HG03342 (cell line): ENCODE data around the gene GRK4.
A peak's percentile ranks its signal among the peaks of the same experiment; 100 is the strongest.
"Not testable (repeated sequence)": the region's sequence is repeated elsewhere in the genome, so short reads cannot be mapped to it uniquely, and the experiment has no call there.

Experiments
- ATAC-seq: cut with Tn5 transposase; IDR thresholded peaks from one replicate; pipeline ENCODE4 v1.9.1; 2021; ENCODE audit warnings: mild to moderate bottlenecking, moderate library complexity; ENCODE audit not compliant: unreplicated experiment

The GRK4 gene

DNA sequence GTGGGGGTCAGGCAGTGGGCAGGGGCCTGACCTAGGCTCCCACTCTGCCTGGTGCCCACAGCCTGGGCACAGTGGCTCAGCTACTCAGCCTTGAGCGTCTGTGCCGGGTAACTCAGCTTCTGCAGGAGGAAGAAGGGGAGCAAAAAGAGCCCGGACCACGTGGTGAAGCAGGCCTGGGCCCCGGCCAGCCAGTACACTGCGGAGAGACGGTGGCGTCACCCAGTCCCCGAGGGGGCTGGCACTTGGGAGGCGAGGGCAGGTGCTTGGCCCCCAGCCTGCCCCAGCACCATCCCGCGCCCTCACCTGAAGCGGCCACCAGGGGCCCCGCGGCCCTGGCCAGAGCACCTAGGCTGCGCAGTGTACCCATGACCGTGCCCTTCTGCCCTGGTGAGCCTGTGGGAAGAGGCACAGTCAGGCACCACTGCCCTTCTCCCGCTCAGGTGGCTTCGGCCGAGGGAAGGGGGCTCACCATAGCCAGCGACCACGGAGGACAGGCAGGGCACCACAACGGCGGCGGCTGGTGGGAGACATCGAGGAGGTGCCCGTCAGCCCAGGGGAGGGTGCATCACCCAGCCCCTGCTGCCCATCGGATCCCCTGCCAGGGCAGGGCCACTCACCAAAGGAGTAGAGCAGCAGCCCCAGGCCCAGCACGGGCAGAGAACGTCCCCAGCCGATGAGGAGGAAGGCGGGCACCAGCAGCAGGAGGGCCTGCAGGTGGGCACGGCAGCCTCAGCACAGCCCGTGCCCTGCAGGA is 32.4 kb upstream of the GRK4 start:
- ATAC-seq, result no peak

GRCh38 chr4:2931512-2932301 is 31.7 kb upstream of the GRK4 start:
- ATAC-seq, result peak; percentile 53

- no peak for ATAC-seq
These were observed 30.9 kb upstream of the GRK4 start for GRCh38 chr4:2932321-2932950.

GRCh38 chr4:2932951-2933565 is 30.3 kb upstream of the GRK4 start:
- no peak for ATAC-seq

DNA sequence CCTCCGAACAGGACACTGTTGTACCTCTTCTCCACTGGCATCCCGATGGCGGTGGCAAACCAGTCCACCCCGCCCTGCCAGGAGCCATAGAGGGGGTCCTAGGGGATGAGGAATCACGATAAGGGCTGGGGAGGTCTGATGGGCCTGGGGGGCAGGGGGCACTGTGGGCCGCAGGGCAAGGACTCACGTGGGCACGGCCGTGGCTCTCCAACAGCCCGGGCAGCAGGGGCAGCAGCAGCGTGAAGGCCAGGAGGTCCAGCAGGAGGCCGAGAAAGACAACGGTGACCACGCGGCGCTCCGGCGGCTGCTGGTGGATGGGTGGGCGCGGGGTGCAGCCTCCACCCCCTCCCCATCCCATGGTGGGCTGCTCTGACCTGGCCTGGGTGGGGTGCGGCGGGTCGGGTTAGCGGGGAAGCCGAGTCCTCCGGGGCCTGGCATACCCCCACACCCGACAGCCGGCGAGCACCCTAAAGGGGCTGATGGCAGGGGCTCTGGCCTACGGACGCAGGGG is 29.8 kb upstream of the GRK4 start:
- no peak for ATAC-seq

GRCh38 chr4:2934077-2934812 is 29.1 kb upstream of the GRK4 start:
- ATAC-seq, result no peak

DNA sequence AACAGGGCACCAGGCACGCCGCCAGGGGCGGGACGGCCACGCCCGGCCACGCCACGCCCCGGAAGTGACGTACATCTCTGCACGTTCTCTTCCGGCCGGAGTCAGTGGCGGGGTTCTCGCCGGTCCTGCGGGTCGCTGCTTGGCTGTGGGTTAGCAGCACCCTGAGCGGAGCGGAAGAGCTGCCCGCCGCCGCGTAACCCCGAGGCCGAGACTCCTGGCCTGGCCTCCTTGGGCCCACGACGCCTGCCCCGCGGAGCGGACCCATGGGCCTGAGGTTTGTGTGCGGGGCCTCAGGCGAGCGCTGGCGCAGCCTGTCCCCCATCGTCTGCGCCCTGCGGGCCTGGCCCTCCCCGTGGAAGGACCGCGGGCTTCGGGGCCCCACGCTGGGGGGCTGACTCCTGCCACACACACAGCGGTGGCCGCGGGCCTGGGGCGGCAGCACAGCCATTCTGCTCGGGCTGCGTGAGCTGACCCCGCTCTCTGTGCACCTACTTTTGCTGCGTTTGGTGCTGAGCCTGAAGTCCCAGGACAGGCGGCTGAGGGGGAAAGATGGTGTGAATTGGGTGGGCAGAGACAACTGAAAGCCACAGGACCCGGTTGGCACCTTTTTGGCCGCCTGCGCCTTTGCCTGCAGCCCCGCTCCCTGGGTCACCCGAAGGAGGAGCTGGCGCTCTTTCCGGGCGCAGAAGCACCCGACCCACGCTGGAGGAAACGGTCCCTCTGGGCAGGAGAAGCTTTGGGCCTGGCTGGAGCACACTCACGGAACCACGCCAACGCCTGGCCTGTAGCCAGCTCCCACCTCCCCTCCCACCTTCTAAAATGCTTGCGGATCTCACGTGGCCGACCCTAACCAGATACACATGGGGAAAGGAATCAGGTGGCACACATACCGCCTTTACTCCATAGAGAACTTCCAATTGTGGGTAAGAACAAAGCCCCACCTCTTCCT is 28.3 kb upstream of the GRK4 start:
- peak; percentile 34 for ATAC-seq

- ATAC-seq, result no peak
These were observed 27.3 kb upstream of the GRK4 start for GRCh38 chr4:2935762-2936743.

DNA sequence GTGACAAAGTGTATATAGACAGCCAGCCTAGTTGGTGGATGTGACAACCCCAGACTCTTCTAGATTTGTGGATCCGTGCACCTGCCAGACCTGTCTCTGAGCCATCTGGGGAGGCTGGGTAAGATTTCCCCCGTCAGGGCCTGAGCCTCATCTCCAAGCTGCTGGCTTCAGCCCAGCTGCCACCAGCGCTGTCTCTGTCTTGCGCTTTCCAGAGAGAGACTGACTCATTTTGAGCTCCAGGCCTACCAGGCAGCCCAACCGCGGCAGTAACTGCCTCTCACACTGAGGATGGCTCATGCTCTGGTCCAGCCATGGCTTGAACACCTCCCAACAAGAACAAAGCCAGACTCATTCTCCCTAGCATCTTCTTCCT is 26.6 kb upstream of the GRK4 start:
- peak; percentile 33 for ATAC-seq

- ATAC-seq, result no peak
These were observed 26.1 kb upstream of the GRK4 start for GRCh38 chr4:2937146-2937857.

DNA sequence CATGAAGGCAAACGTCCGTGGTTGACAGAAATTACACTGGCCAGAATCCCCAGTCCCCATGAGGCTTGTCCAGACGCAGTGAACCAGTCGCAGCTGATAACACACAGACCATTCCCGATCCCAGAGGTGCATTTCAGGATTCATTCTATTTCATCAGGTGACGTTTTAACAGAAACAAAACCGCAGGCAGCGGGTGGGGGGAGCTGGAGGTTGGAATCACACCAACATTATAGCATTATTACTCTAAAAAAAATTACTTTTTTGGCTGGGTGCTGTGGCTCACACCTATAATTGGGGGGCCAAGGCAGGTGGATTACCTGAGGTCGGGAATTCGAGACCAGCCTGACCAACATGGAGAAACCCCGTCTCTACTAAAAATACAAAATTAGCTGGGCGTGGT is 25.4 kb upstream of the GRK4 start:
- ATAC-seq, result no peak

DNA sequence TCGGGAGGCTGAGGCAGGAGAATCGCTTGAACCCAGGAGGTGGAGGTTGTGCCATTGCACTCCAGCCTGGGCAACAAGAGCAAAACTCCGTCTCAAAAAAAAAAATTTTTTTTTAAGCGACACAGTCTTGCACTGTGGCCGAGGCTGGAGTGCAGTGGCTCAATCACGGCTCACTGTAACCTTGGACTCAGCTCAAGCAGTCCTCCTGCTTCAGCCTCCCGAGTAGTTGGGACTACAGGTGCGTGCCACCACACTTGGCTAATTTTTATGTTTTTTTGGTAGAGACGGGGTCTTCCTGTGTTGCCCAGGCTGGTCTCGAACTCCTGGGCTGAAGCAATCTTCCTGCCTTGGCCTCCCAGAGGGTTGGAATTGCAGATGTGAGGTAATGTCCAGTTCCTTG is 25.0 kb upstream of the GRK4 start:
- not testable (repeated sequence) for ATAC-seq

- ATAC-seq, result no peak
These were observed 24.5 kb upstream of the GRK4 start for GRCh38 chr4:2938906-2939305.

GRCh38 chr4:2939383-2940243 is 23.8 kb upstream of the GRK4 start:
- ATAC-seq, result no peak

DNA sequence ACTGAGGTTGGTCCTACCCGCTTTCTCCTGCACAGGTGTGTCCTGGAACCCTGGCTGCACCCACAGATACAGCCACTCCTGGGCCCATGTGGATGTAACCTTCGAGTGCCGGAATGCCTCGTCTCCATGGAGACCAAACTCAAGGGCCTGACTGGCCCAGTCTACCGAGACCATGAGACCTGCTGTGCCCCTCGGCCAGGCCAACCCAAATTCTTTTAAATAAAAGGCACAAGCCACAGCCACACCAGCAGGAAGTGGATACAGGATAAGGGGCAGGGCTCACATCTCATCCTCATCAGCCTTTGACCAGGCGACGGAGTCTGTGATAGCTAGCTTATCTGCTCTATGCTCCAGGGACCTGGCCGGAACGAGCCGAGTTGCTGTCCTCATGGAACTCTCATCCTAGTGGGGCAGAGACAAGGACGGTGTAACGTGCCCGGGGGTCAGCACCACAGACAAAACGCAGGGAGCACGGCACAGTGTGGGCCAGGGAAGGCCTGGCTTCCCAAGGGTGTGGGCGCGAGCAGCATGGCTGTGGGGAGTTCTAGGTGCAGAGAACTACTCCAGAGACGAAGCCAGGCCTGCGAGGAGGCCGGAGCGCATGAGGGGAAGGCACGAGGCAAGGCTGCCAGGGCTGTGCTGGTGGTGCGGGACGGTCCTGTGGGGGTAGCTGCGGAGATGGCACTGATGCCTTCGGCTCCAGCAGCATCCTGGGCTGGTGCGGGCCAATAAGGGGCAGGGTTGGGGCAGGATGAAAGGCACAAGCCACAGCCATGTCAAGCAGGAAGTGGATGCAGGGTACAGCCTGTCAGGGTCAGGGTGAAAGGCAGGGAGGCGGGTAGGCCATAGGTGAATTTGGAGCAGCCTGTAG is 22.9 kb upstream of the GRK4 start:
- no peak for ATAC-seq
